GM19452 (cell line): ENCODE results near the gene ADCYAP1R1.

Source experiments
- ATAC-seq: cut with Tn5 transposase; IDR thresholded peaks from one replicate; pipeline ENCODE4 v1.9.1; 2021; ENCODE audit not compliant: unreplicated experiment

Gene ADCYAP1R1

GRCh38 chr7:31083210-31083786 lies 31.2 kb downstream of the ADCYAP1R1 start:
- ATAC-seq = no peak

- no peak for ATAC-seq
These were observed 32.1 kb downstream of the ADCYAP1R1 start for GRCh38 chr7:31084226-31084625.

- no peak for ATAC-seq
These were observed 35.2 kb downstream of the ADCYAP1R1 start for GRCh38 chr7:31087351-31087750.

- ATAC-seq = no peak
These were observed 39.9 kb downstream of the ADCYAP1R1 start for GRCh38 chr7:31091924-31092434.

- ATAC-seq = no peak
These were observed 40.5 kb downstream of the ADCYAP1R1 start for GRCh38 chr7:31092606-31093005.

GRCh38 chr7:31093282-31093681 lies 41.2 kb downstream of the ADCYAP1R1 start:
- no peak for ATAC-seq

- ATAC-seq = no peak
These were observed 42.2 kb downstream of the ADCYAP1R1 start for GRCh38 chr7:31094271-31094670.

GRCh38 chr7:31095286-31096197 lies 43.4 kb downstream of the ADCYAP1R1 start:
- no peak for ATAC-seq

GRCh38 chr7:31096198-31096876 lies 44.2 kb downstream of the ADCYAP1R1 start:
- ATAC-seq = no peak

- no peak for ATAC-seq
These were observed 44.8 kb downstream of the ADCYAP1R1 start for GRCh38 chr7:31096877-31097258.

- no peak for ATAC-seq
These were observed 46.7 kb downstream of the ADCYAP1R1 start for GRCh38 chr7:31098642-31099360.

GRCh38 chr7:31099451-31100444 lies 47.6 kb downstream of the ADCYAP1R1 start:
- ATAC-seq = no peak

GRCh38 chr7:31100445-31100844 lies 48.3 kb downstream of the ADCYAP1R1 start:
- no peak for ATAC-seq

- ATAC-seq = no peak
These were observed 48.8 kb downstream of the ADCYAP1R1 start for GRCh38 chr7:31100871-31101270.

GRCh38 chr7:31101544-31101943 lies 49.4 kb downstream of the ADCYAP1R1 start:
- ATAC-seq = no peak

- ATAC-seq = no peak
These were observed 50.3 kb downstream of the ADCYAP1R1 start for GRCh38 chr7:31102151-31102972.

GRCh38 chr7:31102973-31103850 lies 51.1 kb downstream of the ADCYAP1R1 start:
- no peak for ATAC-seq
